HL-60 (cell line): ENCODE measurements around the gene THSD7B.

Source experiments
- DNase-seq, 2 experiments: peaks; one replicate each; pipeline ENCODE4 v3.0.0-alpha.2; 2010 to 2020; ENCODE audit warnings: low read depth in 1 of 2, low spot score in 1 of 2
- H3K27ac ChIP-seq: fragments of 250-450 bp; sonication (Bioruptor Pico); replicated peaks from 2 replicates; pipeline ENCODE4 v1.5.1; 2020; ENCODE audit warnings: mild to moderate bottlenecking, moderate library complexity
- H3K27me3 ChIP-seq: fragments of 250-450 bp; sonication (Bioruptor Pico); 2 replicates; pipeline ENCODE4 v1.5.1; 2021; ENCODE audit warnings: mild to moderate bottlenecking, moderate library complexity; ENCODE audit not compliant: insufficient read depth, poor library complexity, severe bottlenecking
- H3K4me3 ChIP-seq: replicated peaks from 2 replicates; pipeline ENCODE4 v1.5.1; 2011; ENCODE audit warnings: mild to moderate bottlenecking, control low read depth, low read length; ENCODE audit not compliant: insufficient read depth
- GABPA ChIP-seq: IDR thresholded peaks from 2 replicates; pipeline ENCODE4 v1.6.1; 2012; ENCODE audit warnings: low read depth
- POLR2AphosphoS5 ChIP-seq: IDR thresholded peaks from 2 replicates; pipeline ENCODE4 v1.6.1; 2012; ENCODE audit warnings: low read depth
- REST ChIP-seq: IDR thresholded peaks from 2 replicates; pipeline ENCODE4 v1.6.1; 2012; ENCODE audit warnings: low read depth; ENCODE audit not compliant: insufficient replicate concordance
- SPI1 ChIP-seq: IDR thresholded peaks from 2 replicates; pipeline ENCODE4 v1.6.1; 2012; ENCODE audit warnings: low read depth, mild to moderate bottlenecking, borderline replicate concordance
- TF ChIP-seq, protein P1 (sequence below): IDR thresholded peaks from one replicate; pipeline ENCODE4 v1.5.1; 2011; ENCODE audit warnings: low read length, control low read depth, inconsistent platforms; ENCODE audit not compliant: insufficient read depth

THSD7B gene

GRCh38 chr2:137379186-137379585 lies 613.8 kb downstream of the THSD7B start:
- no peaks in the 10 kb centered on the region for H3K27me3 ChIP-seq
- no peak overlapping the region for H3K27ac ChIP-seq
- TF ChIP-seq GABPA (no peak), POLR2AphosphoS5 (no peak), REST (no peak), SPI1 (no peak)
- TF ChIP-seq, protein P1, sequence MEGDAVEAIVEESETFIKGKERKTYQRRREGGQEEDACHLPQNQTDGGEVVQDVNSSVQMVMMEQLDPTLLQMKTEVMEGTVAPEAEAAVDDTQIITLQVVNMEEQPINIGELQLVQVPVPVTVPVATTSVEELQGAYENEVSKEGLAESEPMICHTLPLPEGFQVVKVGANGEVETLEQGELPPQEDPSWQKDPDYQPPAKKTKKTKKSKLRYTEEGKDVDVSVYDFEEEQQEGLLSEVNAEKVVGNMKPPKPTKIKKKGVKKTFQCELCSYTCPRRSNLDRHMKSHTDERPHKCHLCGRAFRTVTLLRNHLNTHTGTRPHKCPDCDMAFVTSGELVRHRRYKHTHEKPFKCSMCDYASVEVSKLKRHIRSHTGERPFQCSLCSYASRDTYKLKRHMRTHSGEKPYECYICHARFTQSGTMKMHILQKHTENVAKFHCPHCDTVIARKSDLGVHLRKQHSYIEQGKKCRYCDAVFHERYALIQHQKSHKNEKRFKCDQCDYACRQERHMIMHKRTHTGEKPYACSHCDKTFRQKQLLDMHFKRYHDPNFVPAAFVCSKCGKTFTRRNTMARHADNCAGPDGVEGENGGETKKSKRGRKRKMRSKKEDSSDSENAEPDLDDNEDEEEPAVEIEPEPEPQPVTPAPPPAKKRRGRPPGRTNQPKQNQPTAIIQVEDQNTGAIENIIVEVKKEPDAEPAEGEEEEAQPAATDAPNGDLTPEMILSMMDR = no peak
- no peak overlapping the region for H3K4me3 ChIP-seq
- DNase-seq = no peak

GRCh38 chr2:137380610-137381009 lies 615.3 kb downstream of the THSD7B start:
- DNase-seq = no peak
- H3K4me3 ChIP-seq = no peak overlapping the region
- H3K27ac ChIP-seq = no peak overlapping the region
- TF ChIP-seq SPI1 (no peak), REST (no peak), GABPA (no peak), POLR2AphosphoS5 (no peak)
- TF ChIP-seq, protein P1 = no peak
- no peaks in the 10 kb centered on the region for H3K27me3 ChIP-seq

DNA sequence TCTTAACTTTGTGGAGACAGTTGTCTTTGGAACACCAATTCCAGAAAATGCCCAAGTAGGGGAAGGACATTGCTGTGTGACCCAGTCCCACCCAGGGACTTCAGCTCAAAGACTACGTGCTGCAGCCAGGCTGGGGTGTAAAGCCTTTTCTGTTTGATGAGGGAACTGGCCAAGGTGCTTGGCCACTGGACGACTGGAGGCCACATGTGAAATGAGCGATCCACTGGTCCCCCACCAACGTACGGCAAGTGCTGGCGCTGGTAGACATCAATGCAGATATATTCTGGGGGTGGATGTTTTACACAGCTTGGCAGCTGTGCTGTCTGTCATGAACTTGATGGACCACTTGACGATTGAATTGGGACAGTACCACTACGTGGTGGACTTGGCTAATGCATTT lies 616.4 kb downstream of the THSD7B start:
- DNase-seq = no peak
- Histone ChIP-seq H3K27ac (no peak overlapping the region), H3K4me3 (no peak overlapping the region), H3K27me3 (no peaks in the 10 kb centered on the region)
- TF ChIP-seq GABPA = no peak
- TF ChIP-seq, protein P1 = no peak
- no peak for TF ChIP-seq REST
- TF ChIP-seq SPI1 = no peak
- no peak for TF ChIP-seq POLR2AphosphoS5
